ENCODE measurements around the gene TADA2A.

DNA sequence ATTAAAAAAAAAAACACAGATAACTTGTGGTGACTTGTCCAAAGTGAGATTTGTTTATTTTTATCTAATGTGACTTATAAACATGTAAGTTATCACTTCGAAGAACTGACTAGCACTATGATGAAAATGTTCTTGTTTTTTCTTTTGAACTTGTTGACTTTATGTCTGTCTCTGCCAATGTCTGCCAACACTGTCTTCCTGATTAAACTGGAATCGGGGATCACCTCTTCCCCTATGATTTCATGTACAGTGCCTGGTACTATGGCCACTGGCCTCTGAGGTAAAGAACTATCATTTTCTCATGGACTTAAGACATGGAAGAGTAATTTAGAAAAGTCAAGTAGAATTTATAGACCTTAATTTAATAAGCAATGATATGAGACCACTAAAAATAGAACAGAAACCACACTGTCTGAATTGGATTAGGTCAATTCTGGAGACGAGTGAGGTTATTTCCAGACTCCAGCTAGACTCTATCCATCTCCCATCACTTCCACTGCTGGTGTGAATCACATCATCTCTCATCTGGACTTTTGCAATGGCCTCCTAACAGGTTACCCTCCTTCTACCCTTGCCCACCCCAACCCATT is 22.0 kb upstream of the TADA2A start:
- TF ChIP-seq, protein P1, sequence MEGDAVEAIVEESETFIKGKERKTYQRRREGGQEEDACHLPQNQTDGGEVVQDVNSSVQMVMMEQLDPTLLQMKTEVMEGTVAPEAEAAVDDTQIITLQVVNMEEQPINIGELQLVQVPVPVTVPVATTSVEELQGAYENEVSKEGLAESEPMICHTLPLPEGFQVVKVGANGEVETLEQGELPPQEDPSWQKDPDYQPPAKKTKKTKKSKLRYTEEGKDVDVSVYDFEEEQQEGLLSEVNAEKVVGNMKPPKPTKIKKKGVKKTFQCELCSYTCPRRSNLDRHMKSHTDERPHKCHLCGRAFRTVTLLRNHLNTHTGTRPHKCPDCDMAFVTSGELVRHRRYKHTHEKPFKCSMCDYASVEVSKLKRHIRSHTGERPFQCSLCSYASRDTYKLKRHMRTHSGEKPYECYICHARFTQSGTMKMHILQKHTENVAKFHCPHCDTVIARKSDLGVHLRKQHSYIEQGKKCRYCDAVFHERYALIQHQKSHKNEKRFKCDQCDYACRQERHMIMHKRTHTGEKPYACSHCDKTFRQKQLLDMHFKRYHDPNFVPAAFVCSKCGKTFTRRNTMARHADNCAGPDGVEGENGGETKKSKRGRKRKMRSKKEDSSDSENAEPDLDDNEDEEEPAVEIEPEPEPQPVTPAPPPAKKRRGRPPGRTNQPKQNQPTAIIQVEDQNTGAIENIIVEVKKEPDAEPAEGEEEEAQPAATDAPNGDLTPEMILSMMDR (IDR thresholded peaks at IDR 0.05; ENCODE audit: low read length), result no peak
- no peak for TF ChIP-seq EZH2 (IDR thresholded peaks at IDR 0.05; ENCODE audit: borderline replicate concordance, low read length)

Data from OCI-LY1 (cell line).